HG03135 (cell line): ENCODE results near the gene SPAG6.
"Not testable (repeated sequence)": the region's sequence is repeated elsewhere in the genome, so short reads cannot be mapped to it uniquely, and the experiment has no call there.

ENCODE experiments used
- ATAC-seq: cut with Tn5 transposase; IDR thresholded peaks from one replicate; pipeline ENCODE4 v1.9.1; 2021; ENCODE audit warnings: mild to moderate bottlenecking, moderate library complexity; ENCODE audit not compliant: unreplicated experiment

SPAG6 gene

GRCh38 chr10:22341190-22341925, 3.9 kb upstream of the SPAG6 start:
- peak; percentile 7 for ATAC-seq

GRCh38 chr10:22341926-22342196, 3.4 kb upstream of the SPAG6 start:
- no peak for ATAC-seq

GRCh38 chr10:22342421-22342820, 2.9 kb upstream of the SPAG6 start:
- ATAC-seq, result no peak

GRCh38 chr10:22343731-22344130, 1.6 kb upstream of the SPAG6 start:
- ATAC-seq, result no peak

GRCh38 chr10:22344249-22344648, 1.0 kb upstream of the SPAG6 start:
- ATAC-seq, result no peak

- no peak for ATAC-seq
Measured at GRCh38 chr10:22344781-22345300, 455 bp upstream of the SPAG6 start.

GRCh38 chr10:22346096-22346661, 883 bp downstream of the SPAG6 start:
- ATAC-seq, result no peak

GRCh38 chr10:22349755-22350154, 4.5 kb downstream of the SPAG6 start:
- no peak for ATAC-seq

- ATAC-seq, result no peak
Measured at GRCh38 chr10:22351131-22351703, 5.9 kb downstream of the SPAG6 start.

GRCh38 chr10:22356324-22356873, 11.1 kb downstream of the SPAG6 start:
- no peak for ATAC-seq

GRCh38 chr10:22357770-22358169, 12.5 kb downstream of the SPAG6 start:
- not testable (repeated sequence) for ATAC-seq

- ATAC-seq, result no peak
Measured at GRCh38 chr10:22363305-22363704, 18.0 kb downstream of the SPAG6 start.

- no peak for ATAC-seq
Measured at GRCh38 chr10:22364407-22365140, 19.3 kb downstream of the SPAG6 start.

GRCh38 chr10:22365233-22365632, 19.9 kb downstream of the SPAG6 start:
- peak; percentile 65 for ATAC-seq

GRCh38 chr10:22365644-22366434, 20.5 kb downstream of the SPAG6 start:
- no peak for ATAC-seq

- no peak for ATAC-seq
Measured at GRCh38 chr10:22366435-22366703, 21.1 kb downstream of the SPAG6 start.

- no peak for ATAC-seq
Measured at GRCh38 chr10:22366771-22367170, 21.5 kb downstream of the SPAG6 start.

- no peak for ATAC-seq
Measured at GRCh38 chr10:22367471-22367870, 22.2 kb downstream of the SPAG6 start.

GRCh38 chr10:22368402-22368801, 23.1 kb downstream of the SPAG6 start:
- no peak for ATAC-seq

GRCh38 chr10:22368981-22369380, 23.7 kb downstream of the SPAG6 start:
- ATAC-seq, result no peak
